HG02943 (cell line): ENCODE data around the gene PALM3.

ENCODE experiments used
- ATAC-seq: cut with Tn5 transposase; IDR thresholded peaks from one replicate; pipeline ENCODE4 v1.9.1; 2021; ENCODE audit warnings: mild to moderate bottlenecking, low read depth, moderate library complexity; ENCODE audit not compliant: unreplicated experiment

Gene PALM3

DNA sequence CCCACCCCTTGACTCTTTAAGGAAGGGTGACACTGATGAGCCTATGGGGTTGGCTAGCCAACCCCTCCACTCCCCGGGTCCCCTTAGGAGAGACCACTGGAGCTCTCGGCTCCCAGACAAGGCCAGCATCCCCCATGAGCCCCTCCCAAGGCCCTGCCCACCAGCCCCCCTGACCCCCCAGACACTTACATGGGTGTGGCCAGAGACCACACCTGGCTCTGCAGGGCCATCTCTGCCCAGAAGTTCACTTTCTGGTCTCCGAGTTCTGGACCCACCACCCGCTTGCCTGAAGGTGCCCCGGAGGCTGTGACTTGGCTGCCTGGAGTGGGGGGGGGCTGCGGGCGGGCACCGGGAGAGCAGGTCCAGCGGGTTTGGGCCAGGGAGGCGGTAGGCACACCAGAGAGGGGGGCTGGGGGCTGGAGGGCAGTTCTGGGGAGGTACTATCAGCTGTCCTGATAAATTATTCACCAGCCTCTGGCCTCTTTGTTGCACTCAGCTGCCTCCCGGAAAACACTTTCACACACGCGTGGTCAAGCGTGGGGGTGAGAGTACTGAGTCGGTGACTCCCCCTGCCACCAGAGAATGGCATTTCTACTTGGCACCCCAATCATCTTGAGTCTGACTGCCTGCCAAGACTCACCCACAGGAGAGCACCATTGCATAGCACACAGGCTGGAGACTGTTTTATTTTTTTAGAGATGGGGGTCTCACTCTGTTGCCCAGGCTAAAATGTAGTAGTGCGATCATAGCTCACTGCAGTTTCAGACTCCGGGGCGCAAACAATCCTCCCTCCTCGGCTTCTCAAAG lies at the start of gene PALM3:
Gene PALM3 (minus strand): TSS at position 326 of the 807 bp plus-strand sequence. CDS start 96 bp downstream, at position 230.
- ATAC-seq, result no peak

DNA sequence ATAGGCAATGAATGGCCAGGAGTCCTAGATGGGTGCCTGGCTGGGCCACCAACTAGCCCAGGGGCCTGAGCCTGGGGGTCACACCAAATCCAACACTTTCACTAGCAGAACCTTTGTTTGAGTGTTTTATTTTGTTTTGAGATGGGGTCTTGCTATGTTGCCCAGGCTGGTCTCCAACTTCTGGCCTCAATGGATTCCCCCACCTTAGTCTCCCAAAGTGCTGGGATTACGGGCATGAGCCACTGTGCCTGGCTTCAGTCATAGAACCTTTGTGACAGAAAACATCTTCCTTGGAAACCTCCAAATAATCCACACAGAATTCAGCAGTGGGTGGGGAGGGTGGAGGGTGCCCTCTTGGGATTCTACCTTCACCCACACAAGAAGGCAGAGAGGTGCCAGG lies 49.6 kb upstream of the PALM3 start:
- ATAC-seq, result no peak

DNA sequence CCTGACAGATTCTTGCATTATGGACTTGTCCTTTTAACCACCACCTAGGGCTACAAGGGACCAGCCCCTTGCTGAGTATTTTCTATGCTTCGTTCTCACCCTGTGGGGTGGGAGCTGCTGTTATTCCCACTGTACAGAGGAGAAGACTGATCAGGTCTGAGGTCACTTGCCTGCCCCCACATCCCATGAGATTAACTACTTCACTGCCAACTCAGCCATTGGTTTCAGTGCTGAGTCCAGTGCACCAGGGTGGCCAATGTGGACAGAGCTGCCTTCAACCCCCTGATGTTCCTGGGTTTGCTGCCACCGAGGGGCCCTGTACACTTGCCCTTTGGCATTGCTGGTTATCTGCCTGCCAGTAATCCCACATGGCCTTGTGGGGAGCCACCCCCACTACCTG lies 48.8 kb upstream of the PALM3 start:
- no peak for ATAC-seq

- no peak for ATAC-seq
Measured at GRCh38 chr19:14107581-14108461, 45.9 kb upstream of the PALM3 start.

- ATAC-seq, result no peak
Measured at GRCh38 chr19:14106840-14107239, 45.0 kb upstream of the PALM3 start.

DNA sequence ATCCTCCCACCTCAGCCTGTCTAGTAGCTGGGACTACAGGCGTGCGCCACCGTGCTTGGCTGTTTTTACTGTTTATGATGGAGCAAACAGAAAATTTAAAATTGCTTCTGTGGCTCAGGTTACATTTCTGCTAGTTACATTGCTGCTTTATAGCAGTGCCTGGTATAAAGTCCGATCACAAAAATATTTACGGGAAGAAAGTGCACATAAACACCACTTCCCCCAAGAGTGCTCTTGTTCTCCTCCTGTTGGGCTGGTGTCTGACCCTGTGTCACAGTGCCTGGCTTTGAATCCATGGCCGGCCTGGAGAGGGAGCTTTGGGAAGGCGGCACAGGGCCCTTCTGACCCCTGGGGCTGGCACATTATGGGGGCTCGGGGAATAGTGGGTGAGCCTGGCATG lies 43.8 kb upstream of the PALM3 start:
- ATAC-seq, result no peak

- no peak for ATAC-seq
Measured at GRCh38 chr19:14103310-14103709, 41.4 kb upstream of the PALM3 start.

GRCh38 chr19:14102756-14103155 lies 40.9 kb upstream of the PALM3 start:
- ATAC-seq, result no peak

DNA sequence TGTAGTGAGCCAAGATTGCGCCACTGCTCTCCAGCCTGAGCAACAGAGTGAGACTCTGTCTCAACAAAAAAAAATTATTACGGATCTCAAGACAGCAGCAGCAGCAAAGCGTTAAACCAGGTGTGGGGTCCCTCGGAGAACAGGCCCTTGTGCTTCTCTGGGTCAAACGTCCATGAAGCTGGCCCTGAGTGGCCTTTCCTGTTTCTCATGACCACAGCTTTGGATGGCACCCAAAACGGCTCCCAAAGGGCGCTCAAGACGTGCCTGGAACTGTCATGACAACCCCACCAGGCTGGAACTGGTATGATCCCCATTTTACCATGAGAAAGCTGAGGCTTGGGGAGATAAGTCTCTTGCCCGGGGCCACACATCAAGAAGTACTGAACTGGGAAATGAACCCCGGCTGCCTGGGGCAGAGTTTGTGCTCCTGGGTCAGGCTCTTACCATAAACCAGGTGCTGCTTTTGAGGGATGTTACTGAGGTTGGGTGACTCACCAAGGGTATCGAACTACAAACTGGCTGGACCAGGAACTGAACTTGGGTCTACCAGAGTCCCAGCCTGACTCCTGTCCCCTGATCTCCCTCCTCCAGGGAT lies 40.3 kb upstream of the PALM3 start:
- no peak for ATAC-seq

DNA sequence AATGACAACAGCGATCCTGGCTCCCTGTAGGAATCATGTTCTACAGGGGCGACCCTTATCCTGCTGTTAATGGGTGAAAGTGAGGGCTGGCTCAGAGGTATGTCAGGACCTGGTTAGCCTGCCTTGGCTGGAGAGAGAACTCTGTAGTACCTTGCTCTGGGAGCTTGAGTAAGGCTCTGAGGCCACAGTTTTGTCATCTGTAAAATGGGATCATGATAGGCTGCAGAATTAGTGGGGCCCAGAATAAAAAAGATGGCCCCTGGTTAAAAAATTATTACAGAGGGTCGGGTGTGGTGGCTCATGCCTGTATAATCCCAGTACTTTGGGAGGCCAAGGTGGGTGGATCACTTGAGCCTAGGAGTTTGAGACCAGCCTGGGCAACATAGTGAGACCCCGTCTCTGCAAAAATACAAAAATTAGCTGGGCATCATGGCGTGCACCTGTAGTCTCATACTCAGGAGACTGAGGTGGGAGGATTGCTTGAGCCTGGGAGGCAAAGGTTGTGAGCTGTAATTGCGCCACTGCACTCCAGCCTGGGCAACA lies 39.2 kb upstream of the PALM3 start:
- ATAC-seq, result no peak

GRCh38 chr19:14097532-14098151 lies 35.8 kb upstream of the PALM3 start:
- no peak for ATAC-seq

DNA sequence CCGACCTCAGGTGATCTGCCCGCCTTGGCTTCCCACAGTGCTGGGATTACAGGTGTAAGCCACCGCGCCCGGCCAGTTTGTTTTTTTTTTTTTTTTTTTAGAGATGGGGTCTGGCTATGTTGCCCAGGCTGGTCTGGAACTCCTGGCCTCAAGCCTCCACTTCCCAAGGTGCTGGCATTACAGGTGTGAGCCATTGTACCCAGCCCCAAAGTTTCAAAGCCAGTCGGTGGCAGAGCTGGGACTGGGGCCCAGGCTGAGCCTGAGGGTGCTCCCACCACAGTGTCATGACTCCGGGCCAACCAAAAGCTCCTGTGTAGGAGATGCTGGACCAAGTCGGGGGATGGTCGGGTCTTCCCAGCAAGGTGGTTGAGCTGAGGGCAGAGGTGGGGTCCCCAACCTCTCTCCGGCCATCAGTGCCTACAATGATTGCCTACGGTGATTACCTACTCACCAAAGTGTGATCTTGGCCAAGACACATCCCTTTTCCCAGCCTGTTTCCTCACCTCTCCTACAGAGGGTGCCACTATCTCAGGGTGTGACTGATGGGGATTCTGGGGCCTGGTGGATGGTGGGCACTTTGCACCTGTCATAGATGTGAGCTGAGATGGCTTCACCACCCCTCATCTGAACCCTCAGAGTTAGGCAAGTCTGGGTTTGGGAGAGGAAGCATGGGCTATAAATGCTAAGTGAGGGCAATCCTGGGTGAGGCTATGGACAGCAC lies 34.6 kb upstream of the PALM3 start:
- ATAC-seq, result no peak

DNA sequence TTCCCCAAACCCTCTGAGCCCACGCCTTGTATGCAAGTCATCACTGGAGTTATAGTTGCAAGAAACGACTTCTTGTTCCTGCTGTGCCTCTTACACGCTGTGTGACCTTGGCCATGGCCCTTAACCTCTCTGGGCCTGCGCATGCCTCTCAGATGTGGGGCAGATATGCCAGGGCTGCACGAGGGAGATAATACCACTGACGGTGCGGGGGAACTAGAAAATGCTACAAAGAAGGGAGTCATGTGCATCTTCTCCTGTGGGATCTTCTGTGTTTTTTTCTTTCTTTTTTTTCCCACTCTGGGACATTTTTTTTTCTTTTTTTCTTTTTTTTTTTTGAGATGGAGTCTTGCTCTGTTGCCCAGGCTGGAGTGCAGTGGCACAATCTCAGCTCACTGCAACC lies 33.0 kb upstream of the PALM3 start:
- ATAC-seq, result no peak

DNA sequence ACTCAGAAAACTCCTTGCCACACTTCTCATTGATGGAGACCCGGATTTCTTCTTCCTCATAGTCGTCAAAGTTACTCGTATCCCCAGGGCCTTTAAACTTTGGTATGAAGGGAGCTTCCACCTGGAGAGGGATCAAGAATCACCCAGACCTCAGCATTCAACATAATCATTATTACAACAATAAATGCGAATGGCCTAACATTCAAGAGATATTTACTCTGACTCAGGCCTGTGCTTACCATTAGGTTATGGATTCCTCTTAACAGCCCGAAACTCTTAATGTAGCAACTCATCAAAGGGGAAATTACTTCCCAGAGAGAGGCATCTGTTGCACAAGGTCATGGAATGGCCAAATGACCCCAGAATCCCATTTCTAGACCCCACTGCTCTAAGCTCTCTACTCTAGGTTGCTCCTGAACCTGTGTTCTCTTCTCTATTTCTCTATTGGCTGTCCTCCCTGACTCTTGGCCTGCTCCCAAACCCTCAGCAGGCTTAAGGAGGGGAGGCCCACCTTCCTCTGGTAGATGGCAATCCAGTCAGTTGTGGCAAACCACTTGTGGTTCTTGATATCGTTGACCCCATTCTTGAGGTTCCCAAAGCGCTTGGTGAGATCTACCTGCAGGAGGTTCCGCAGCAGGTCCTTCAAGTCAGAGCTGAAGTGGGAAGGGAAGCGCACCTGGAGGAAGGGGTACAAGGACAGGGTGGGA lies 31.4 kb upstream of the PALM3 start:
- ATAC-seq, result no peak

GRCh38 chr19:14091813-14092462 lies 30.1 kb upstream of the PALM3 start:
- no peak for ATAC-seq

GRCh38 chr19:14091081-14091812 lies 29.4 kb upstream of the PALM3 start:
- no peak for ATAC-seq

- ATAC-seq, result no peak
Measured at GRCh38 chr19:14090509-14091080, 28.7 kb upstream of the PALM3 start, which contains the start of gene SAMD1. Gene SAMD1 (minus strand): TSS chr19:14090751.
